Ovary (tissue), 3 donors: ENCODE results near the gene BCL2L13.

Experiments used
- CTCF ChIP-seq, 3 donors: fragments of 450-650 bp in 2 of 3; fragments of 200-600 bp in 1 of 3; IDR thresholded peaks; one replicate each; pipeline versions ENCODE4 v1.5.1 to v1.8.0; 2016 to 2022; ENCODE audit warnings: antibody characterized with exemption in 3 of 3, mild to moderate bottlenecking in 1 of 3
- POLR2A ChIP-seq: fragments of 450-650 bp; IDR thresholded peaks from one replicate; pipeline ENCODE4 v1.6.1; 2017; ENCODE audit warnings: antibody characterized with exemption, mild to moderate bottlenecking, moderate library complexity
- donor health status: DM: no; HTN: no; CAD: no.

GRCh38 chr22:17738386-17739128 is 100.0 kb downstream of the BCL2L13 start:
- TF ChIP-seq CTCF (IDR thresholded peaks at IDR 0.05), result no peak
- no peak for TF ChIP-seq POLR2A
